SH-SY5Y (cell line): ENCODE results near the gene ZDHHC14.

Experiments used
- GATA2 ChIP-seq: IDR thresholded peaks from 2 replicates; pipeline ENCODE4 v1.6.1; 2011; ENCODE audit warnings: mild to moderate bottlenecking, low read depth, low read length
- GATA3 ChIP-seq: IDR thresholded peaks from 2 replicates; pipeline ENCODE4 v1.6.1; 2011; ENCODE audit warnings: low read depth, mild to moderate bottlenecking, low read length, moderate library complexity

DNA sequence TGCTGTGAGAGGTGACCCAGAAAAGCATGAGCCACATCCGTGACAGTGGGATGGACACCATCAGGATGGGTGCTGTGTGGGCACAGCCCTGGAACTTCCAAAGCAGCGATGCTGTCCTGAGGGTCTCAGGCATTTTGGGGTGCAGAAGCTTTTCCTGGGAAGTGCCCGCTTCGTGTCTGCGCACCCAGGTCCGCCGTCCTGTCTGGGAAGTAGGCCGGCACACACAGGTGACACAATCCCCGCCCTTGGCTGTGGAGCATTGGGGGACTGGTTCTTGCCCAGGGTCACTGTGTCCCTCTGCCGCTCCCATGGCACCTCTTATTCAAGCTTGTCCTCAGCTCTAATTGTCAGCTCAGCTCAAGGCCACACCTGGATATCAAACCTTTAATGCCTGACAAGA is 112.6 kb downstream of the ZDHHC14 start:
- TF ChIP-seq GATA2 (no peak), GATA3 (no peak)
